ENCODE measurements around the gene SH3BGR. TPM values are rescaled to one million over a fixed set of nuclear protein-coding genes. Genes with fewer than 3 reads are reported as not detected.
A peak's percentile ranks its signal among the peaks of the same experiment; 100 is the strongest.
"Not testable (repeated sequence)": the region's sequence is repeated elsewhere in the genome, so short reads cannot be mapped to it uniquely, and the experiment has no call there.

Gene SH3BGR
- 100 to 1,000 TPM in 1 of 4 donors, 1 to 10 TPM in 2, under 1 TPM in 1; 0.75 to 116 (median 4.2) TPM for total RNA-seq

DNA sequence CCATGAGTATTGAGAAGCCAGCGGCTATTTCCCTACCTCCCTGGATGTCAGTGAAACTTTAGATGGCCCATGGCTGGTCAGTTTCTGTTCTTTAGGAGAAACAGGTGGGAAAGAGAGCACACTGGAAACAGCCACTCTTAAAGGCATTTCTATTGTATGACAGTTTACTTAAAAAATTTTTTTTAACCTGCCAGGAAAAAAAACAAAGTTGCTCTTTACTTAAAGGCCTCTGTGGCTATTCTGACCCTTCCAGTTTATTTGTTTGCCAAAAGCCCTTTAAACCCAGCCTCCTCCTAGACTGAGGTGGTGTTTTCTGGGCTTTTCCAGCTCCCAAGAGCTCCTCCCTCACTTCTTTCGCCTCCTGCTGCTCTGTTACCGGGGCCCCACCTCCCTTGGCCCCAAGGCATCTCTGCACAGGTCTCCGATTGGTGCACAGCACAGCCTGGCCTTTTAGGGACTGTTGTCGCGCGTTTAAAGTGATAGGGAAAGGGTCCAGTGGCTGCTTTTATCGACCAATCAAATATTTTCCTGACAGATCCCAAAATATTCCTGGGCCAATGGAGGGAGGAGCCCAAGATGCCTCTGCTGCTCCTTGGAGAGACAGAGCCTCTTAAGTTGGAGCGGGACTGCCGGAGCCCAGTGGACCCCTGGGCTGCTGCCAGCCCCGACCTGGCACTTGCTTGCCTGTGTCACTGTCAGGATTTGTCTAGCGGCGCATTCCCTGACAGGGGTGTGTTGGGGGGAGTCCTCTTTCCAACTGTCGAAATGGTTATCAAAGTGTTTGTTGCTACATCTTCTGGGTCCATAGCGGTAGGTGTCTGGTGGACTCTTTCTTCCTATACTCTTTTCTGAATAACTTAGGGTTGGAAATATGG, at the start of gene SH3BGR:
Gene SH3BGR (plus strand): TSS at position 639 of the 875 bp plus-strand sequence. CDS start 127 bp downstream, at position 766.
- intact Hi-C loops (cut with DNase I), result no loop called here
- Histone ChIP-seq H3K27me3 (no peaks in the 10 kb centered on the region), H3K36me3 (no peaks in the 10 kb centered on the region), H3K4me3 (peak within 1 kb of the TSS in 3 of 4 donors; percentile 28 to 49 (median 31)), H3K4me1 (peaks cover 0 to 14% (median 0%) of the 10 kb centered on the region in 3 donors), H3K27ac (peak within 1 kb of the TSS in 3 of 4 donors; percentile 67 to 72 (median 71)), H3K9me3 (no peaks in the 10 kb centered on the region)
- no peak for DNase-seq
- TF ChIP-seq, protein P1, sequence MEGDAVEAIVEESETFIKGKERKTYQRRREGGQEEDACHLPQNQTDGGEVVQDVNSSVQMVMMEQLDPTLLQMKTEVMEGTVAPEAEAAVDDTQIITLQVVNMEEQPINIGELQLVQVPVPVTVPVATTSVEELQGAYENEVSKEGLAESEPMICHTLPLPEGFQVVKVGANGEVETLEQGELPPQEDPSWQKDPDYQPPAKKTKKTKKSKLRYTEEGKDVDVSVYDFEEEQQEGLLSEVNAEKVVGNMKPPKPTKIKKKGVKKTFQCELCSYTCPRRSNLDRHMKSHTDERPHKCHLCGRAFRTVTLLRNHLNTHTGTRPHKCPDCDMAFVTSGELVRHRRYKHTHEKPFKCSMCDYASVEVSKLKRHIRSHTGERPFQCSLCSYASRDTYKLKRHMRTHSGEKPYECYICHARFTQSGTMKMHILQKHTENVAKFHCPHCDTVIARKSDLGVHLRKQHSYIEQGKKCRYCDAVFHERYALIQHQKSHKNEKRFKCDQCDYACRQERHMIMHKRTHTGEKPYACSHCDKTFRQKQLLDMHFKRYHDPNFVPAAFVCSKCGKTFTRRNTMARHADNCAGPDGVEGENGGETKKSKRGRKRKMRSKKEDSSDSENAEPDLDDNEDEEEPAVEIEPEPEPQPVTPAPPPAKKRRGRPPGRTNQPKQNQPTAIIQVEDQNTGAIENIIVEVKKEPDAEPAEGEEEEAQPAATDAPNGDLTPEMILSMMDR (IDR thresholded peaks at IDR 0.05), result no peak
- peak in 1 of 4 donors; percentile 22 for TF ChIP-seq POLR2A (IDR thresholded peaks at IDR 0.05)
- 62 to 65% methylated on average over 14 to 15 of the region's 15 CpGs for WGBS, 2 donors

DNA sequence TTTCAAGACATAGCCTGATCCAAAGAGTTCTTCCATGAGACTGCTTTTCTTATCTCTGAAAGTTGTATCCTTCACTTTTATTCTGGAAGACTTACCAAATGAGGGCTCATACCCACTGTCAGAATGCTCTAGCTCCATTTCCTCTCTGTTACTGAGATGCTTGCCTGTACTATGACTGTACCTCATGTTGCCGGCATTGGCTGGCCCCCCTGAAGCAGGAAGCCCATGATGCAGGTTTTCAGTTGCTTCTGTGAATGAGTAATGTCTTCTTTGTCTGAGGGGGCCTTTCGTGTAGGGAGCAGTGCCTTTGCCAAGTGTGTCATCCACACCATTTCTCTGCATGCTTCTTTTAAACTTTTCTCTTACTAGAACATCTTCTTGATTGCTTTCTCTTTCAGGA, 45.7 kb upstream of the SH3BGR start:
- Histone ChIP-seq H3K27ac (no peak overlapping the region), H3K4me1 (no peaks in the 10 kb centered on the region), H3K27me3 (no peaks in the 10 kb centered on the region), H3K4me3 (no peak overlapping the region), H3K9me3 (peaks cover 0 to 4% (median 0%) of the 10 kb centered on the region in 3 donors), H3K36me3 (peaks cover 0 to 36% (median 0%) of the 10 kb centered on the region in 3 donors)
- TF ChIP-seq, protein P1 (IDR thresholded peaks at IDR 0.05), result no peak
- no peak for TF ChIP-seq POLR2A (IDR thresholded peaks at IDR 0.05)
- 81 to 84% methylated on average over 2 of the region's 2 CpGs for WGBS, 2 donors
- intact Hi-C loops (cut with DNase I), result no loop called here
- DNase-seq, result no peak

DNA sequence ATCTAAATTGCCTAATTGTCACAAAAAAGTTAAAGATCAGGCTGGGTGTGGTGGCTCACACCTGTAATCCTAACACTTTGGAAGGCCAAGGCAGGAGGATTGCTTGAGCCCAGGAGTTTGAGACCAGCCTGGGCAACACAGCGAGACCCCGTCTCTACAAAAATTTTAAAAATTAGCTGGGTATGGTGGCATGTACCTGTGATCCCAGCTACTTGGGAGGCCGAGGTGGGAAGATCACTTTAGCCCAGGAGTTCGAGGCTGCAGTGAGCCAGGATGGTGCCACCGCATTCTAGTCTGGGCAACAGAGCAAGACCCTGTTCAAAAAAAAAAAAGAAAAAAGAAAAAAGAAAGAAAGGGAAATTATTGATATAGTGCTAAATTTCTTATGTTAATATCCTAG, 32.6 kb upstream of the SH3BGR start:
- H3K36me3 ChIP-seq; H3K9me3 ChIP-seq; intact Hi-C loops (cut with DNase I); H3K4me3 ChIP-seq; DNase-seq; H3K4me1 ChIP-seq; H3K27me3 ChIP-seq; H3K27ac ChIP-seq: not testable (repeated sequence)
- 84 to 95% methylated on average over 5 of the region's 5 CpGs for WGBS, 2 donors

DNA sequence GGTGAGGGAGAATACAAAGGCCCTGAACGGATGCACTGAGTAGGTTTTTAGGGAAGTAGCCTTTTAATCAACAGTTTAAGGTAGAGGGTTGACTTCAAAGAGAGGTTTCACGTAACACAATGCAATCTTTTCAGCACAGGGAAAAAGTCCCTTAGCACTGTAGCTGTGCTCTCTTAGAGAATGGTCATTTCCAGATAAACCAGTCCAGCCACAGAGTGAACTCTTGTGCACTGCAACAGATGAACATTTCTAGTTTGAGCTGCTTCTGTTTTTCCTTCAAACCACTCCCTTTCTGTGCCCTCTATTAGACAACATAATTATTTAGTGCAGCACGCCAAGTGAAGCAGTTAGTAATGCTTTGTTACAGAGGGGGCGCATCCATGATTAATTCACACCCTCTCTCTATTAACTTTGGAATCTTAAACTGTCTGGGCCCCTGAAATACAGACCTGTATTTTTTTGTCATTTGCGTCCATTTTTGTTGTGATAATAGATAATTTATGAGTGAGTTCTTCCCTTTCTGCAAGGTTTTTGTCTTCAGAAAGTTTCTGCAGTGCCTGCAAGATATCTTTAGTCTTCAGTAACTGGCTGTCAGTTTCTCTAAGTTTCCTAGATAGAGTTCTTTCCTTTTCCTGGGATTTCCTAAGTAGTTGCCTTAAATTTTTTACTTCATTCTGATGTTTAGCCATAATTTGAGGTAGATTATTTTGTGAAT, 29.1 kb upstream of the SH3BGR start:
- no peak overlapping the region for H3K4me3 ChIP-seq
- DNase-seq, result no peak
- intact Hi-C loops (cut with DNase I), result no loop called here

DNA sequence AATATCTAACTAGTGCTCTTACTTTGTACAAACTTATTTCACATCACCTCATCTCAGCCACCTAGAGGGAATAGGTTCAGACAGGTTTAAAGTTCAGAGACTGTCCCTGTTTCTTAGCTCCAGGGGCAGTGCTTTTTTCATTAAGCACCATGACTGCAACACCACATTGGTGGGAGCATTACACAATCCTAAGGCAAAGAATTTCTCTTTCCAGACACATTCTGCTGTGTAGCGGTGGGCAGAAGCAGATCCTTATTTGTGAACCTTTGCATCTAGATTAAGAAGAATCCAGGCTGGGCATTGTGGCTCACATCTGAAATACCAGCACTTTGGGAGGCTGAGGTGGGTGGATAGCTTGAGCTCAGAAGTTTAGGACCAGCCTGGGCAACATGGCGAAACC, 22.3 kb upstream of the SH3BGR start:
- Histone ChIP-seq H3K4me1 (no peaks in the 10 kb centered on the region), H3K36me3 (no peaks in the 10 kb centered on the region), H3K27ac (no peak overlapping the region), H3K4me3 (no peak overlapping the region), H3K27me3 (no peaks in the 10 kb centered on the region), H3K9me3 (no peaks in the 10 kb centered on the region)
- intact Hi-C loops (cut with DNase I), result no loop called here
- DNase-seq, result no peak
- WGBS, 2 donors, result 71 to 100% methylated on average over 2 of the region's 2 CpGs
- TF ChIP-seq, protein P1 (IDR thresholded peaks at IDR 0.05), result no peak
- TF ChIP-seq POLR2A (IDR thresholded peaks at IDR 0.05), result no peak

More for the DNA sequence above, 29.1 kb upstream of the SH3BGR start:
- Histone ChIP-seq H3K36me3 (no peaks in the 10 kb centered on the region), H3K9me3 (no peaks in the 10 kb centered on the region), H3K27me3 (no peaks in the 10 kb centered on the region), H3K27ac (peak overlapping the region in 2 of 4 donors; percentile 62 to 68), H3K4me1 (peaks cover 0 to 7% (median 0%) of the 10 kb centered on the region in 3 donors)
- WGBS, 2 donors, result 57 to 67% methylated on average over 5 of the region's 5 CpGs
- TF ChIP-seq, protein P1 (IDR thresholded peaks at IDR 0.05), result no peak
- no peak for TF ChIP-seq POLR2A (IDR thresholded peaks at IDR 0.05)

All from esophagus squamous epithelium (tissue), 5 donors.